Measurements from ENCODE around the gene WWOX.

WWOX gene

GRCh38 chr16:79009896-79010295, 910.4 kb downstream of the WWOX start:
- TF ChIP-seq CTCF (IDR thresholded peaks at IDR 0.05), result no peak
- Histone ChIP-seq H3K27me3 (no peaks in the 10 kb centered on the region), H3K36me3 (no peaks in the 10 kb centered on the region), H3K27ac (no peak overlapping the region), H3K4me3 (ENCODE audit: low read depth in 1 of 2, low read length in 1 of 2) (no peak overlapping the region), H3K9me3 (no peaks in the 10 kb centered on the region), H3K4me1 (ENCODE audit: control insufficient read depth in 1 of 2, insufficient read depth in 1 of 2, low read depth in 1 of 2, low read length in 1 of 2) (no peaks in the 10 kb centered on the region)

GRCh38 chr16:79011282-79011681, 911.8 kb downstream of the WWOX start:
- no peaks in the 10 kb centered on the region for H3K36me3 ChIP-seq

GRCh38 chr16:79012671-79013434, 913.4 kb downstream of the WWOX start:
- H3K4me1 ChIP-seq (ENCODE audit: control insufficient read depth in 1 of 2, insufficient read depth in 1 of 2, low read depth in 1 of 2, low read length in 1 of 2), result no peaks in the 10 kb centered on the region
- no peak overlapping the region for H3K4me3 ChIP-seq (ENCODE audit: low read depth in 1 of 2, low read length in 1 of 2)
- H3K27me3 ChIP-seq, result no peaks in the 10 kb centered on the region
- H3K9me3 ChIP-seq, result no peaks in the 10 kb centered on the region
- H3K27ac ChIP-seq, result no peak overlapping the region
- no peaks in the 10 kb centered on the region for H3K36me3 ChIP-seq
- no peak for TF ChIP-seq CTCF (IDR thresholded peaks at IDR 0.05)

More at GRCh38 chr16:79011282-79011681, 911.8 kb downstream of the WWOX start:
- Histone ChIP-seq H3K4me1 (ENCODE audit: control insufficient read depth in 1 of 2, insufficient read depth in 1 of 2, low read depth in 1 of 2, low read length in 1 of 2) (no peaks in the 10 kb centered on the region), H3K27ac (no peak overlapping the region), H3K9me3 (no peaks in the 10 kb centered on the region), H3K4me3 (ENCODE audit: low read depth in 1 of 2, low read length in 1 of 2) (no peak overlapping the region), H3K27me3 (no peaks in the 10 kb centered on the region)
- TF ChIP-seq CTCF (IDR thresholded peaks at IDR 0.05), result no peak

GRCh38 chr16:79013930-79014660, 914.6 kb downstream of the WWOX start:
- Histone ChIP-seq H3K4me1 (ENCODE audit: control insufficient read depth in 1 of 2, insufficient read depth in 1 of 2, low read depth in 1 of 2, low read length in 1 of 2) (no peaks in the 10 kb centered on the region), H3K36me3 (no peaks in the 10 kb centered on the region), H3K27ac (no peak overlapping the region), H3K4me3 (ENCODE audit: low read depth in 1 of 2, low read length in 1 of 2) (no peak overlapping the region), H3K27me3 (no peaks in the 10 kb centered on the region), H3K9me3 (no peaks in the 10 kb centered on the region)
- TF ChIP-seq CTCF (IDR thresholded peaks at IDR 0.05), result no peak

- H3K9me3 ChIP-seq, result no peaks in the 10 kb centered on the region
- H3K4me1 ChIP-seq (ENCODE audit: control insufficient read depth in 1 of 2, insufficient read depth in 1 of 2, low read depth in 1 of 2, low read length in 1 of 2), result no peaks in the 10 kb centered on the region
- no peak for TF ChIP-seq CTCF (IDR thresholded peaks at IDR 0.05)
- no peak overlapping the region for H3K27ac ChIP-seq
- no peaks in the 10 kb centered on the region for H3K27me3 ChIP-seq
- H3K36me3 ChIP-seq, result no peaks in the 10 kb centered on the region
- no peak overlapping the region for H3K4me3 ChIP-seq (ENCODE audit: low read depth in 1 of 2, low read length in 1 of 2)
These were observed 919.4 kb downstream of the WWOX start for GRCh38 chr16:79018650-79019429.
